Keratinocyte (primary cell): ENCODE data around the gene CTNND2. TPM values are rescaled to one million over a fixed set of nuclear protein-coding genes. Genes with fewer than 3 reads are reported as not detected.

Experiments used
- DNase-seq: peaks from one replicate; pipeline ENCODE4 v3.0.0-alpha.2; 2011; ENCODE audit warnings: low read depth, missing footprints, low spot score
- FAIRE-seq: peaks from 2 replicates; lab custom pipeline; 2011; peaks lifted over from hg19 to GRCh38; lab: Jason Lieb, UNC
- H2AFZ ChIP-seq: 2 replicates; pipeline ENCODE4 v1.6.0; 2012; ENCODE audit warnings: low read length, control low read depth, inconsistent platforms; ENCODE audit not compliant: control insufficient read depth
- H3K27ac ChIP-seq: 2 replicates; pipeline ENCODE4 v1.5.1; 2011; ENCODE audit warnings: low read length; ENCODE audit not compliant: control insufficient read depth, insufficient read depth
- H3K27me3 ChIP-seq: 3 replicates; pipeline ENCODE4 v1.6.0; 2011; ENCODE audit warnings: low read length; ENCODE audit not compliant: control insufficient read depth, insufficient read depth; ENCODE audit errors: extremely low read depth
- H3K36me3 ChIP-seq, 2 experiments: 2 replicates in 1 of 2; 3 replicates in 1 of 2; pipeline ENCODE4 v1.5.1; 2011; ENCODE audit warnings: low read length in 2 of 2, mild to moderate bottlenecking in 1 of 2; ENCODE audit not compliant: control insufficient read depth in 2 of 2, insufficient read depth in 2 of 2; ENCODE audit errors: extremely low read depth in 1 of 2
- H3K4me1 ChIP-seq: 3 replicates; pipeline ENCODE4 v1.5.1; 2011; ENCODE audit warnings: low read length; ENCODE audit not compliant: control insufficient read depth, insufficient read depth; ENCODE audit errors: extremely low read depth
- H3K4me2 ChIP-seq: 3 replicates; pipeline ENCODE4 v1.6.0; 2011; ENCODE audit warnings: low read depth, low read length; ENCODE audit not compliant: control insufficient read depth, insufficient read depth; ENCODE audit errors: extremely low read depth
- H3K4me3 ChIP-seq, 3 experiments: fragments of 200-600 bp in 1 of 3; sonication (generic) in 1 of 3; 2 replicates in 2 of 3; 3 replicates in 1 of 3; pipeline ENCODE4 v1.5.1; 2011 to 2016; ENCODE audit warnings: low read length in 3 of 3, mild to moderate bottlenecking in 3 of 3, control low read depth in 2 of 3, inconsistent platforms in 1 of 3, low read depth in 1 of 3, mixed read lengths in 1 of 3, mixed run types in 1 of 3, moderate library complexity in 1 of 3; ENCODE audit not compliant: control insufficient read depth in 2 of 3, insufficient read depth in 2 of 3; ENCODE audit errors: extremely low read depth in 1 of 3
- H3K79me2 ChIP-seq: 2 replicates; pipeline ENCODE4 v1.6.0; 2012; ENCODE audit warnings: low read length; ENCODE audit not compliant: control insufficient read depth, insufficient read depth
- H3K9ac ChIP-seq: 3 replicates; pipeline ENCODE4 v1.6.0; 2011; ENCODE audit warnings: low read length; ENCODE audit not compliant: control insufficient read depth, insufficient read depth; ENCODE audit errors: extremely low read depth
- H3K9me1 ChIP-seq: 3 replicates; pipeline ENCODE4 v1.6.0; 2011; ENCODE audit warnings: low read length; ENCODE audit not compliant: control insufficient read depth, insufficient read depth; ENCODE audit errors: extremely low read depth
- H3K9me3 ChIP-seq: 2 replicates; pipeline ENCODE4 v1.5.1; 2012; ENCODE audit warnings: low read depth, low read length; ENCODE audit not compliant: control insufficient read depth
- H4K20me1 ChIP-seq: 3 replicates; pipeline ENCODE4 v1.6.0; 2011; ENCODE audit warnings: low read length; ENCODE audit not compliant: control insufficient read depth, insufficient read depth; ENCODE audit errors: extremely low read depth
- EZH2 ChIP-seq: IDR thresholded peaks from one replicate; pipeline ENCODE4 v1.6.1; 2012; ENCODE audit warnings: inconsistent platforms, mild to moderate bottlenecking, low read length, moderate library complexity
- dilution Hi-C: fragments of 300-500 bp; cut with MboI; formaldehyde crosslinking; loops from one replicate; pipeline ENCODE4 v1.7.0; 2020; ENCODE audit warnings: low sequenced_read_pairs; ENCODE audit not compliant: extremely low pct_ligation_motif_present
- polyA plus RNA-seq, 5 experiments: library from polyadenylated mRNA; depleted of rRNA in 3 of 5; stranded (reverse) in 3 of 5; stranded (forward) in 1 of 5; unstranded in 1 of 5; fragments of >200 nt; gene quantifications; 1 replicate in 1 of 5; 2 replicates in 3 of 5; 3 replicates in 1 of 5; pipeline versions ENCODE4 v1.2.1 to v1.2.3, GENCODE V29; 2011 to 2012; ENCODE audit warnings: missing spikeins in 2 of 5, low read depth in 1 of 5, low replicate concordance in 1 of 5
- TF ChIP-seq, protein P1 (sequence below), 3 experiments: IDR thresholded peaks in 1 of 3; conservative IDR thresholded peaks in 1 of 3; optimal IDR thresholded peaks in 1 of 3; 2 replicates in 2 of 3; 3 replicates in 1 of 3; pipeline versions ENCODE3 to v1.5.1; 2011; ENCODE audit warnings: low read length in 3 of 3, mild to moderate bottlenecking in 3 of 3, moderate library complexity in 2 of 3, control low read depth in 1 of 3, inconsistent platforms in 1 of 3; ENCODE audit not compliant: insufficient read depth in 2 of 3; ENCODE audit errors: extremely low read depth in 1 of 3

CTNND2 gene
- polyA plus RNA-seq, 1 donor (not counting 4 experiments of a cell fraction or from before 2014, with no cell fraction given): not detected

DNA sequence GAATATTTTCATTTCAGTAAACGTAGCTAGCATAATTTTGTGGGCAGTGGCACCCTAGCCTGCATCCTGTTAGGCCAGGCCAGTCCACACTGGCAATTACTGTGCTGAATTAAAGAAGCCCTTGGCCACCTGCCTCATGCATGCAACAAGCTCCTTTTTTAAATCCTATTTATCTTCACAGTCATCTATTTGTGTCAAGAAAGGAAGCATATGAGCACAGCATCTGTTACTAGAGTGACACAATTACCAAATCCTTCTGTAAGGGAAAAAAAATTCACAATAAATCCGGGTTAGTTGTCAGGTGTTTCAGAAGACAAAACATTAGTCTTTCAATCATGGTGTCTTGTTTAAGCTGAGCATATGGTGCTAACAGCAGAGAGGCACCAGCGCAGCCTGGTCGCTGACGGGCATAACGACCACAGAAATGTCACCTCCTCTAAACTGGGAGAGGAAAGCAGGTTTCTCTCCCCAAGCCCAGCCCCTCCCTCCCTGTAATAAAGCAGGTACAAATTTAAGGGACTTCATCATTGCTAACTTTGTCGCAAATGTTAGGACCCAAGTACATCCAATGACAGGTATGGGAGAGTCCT is 520.6 kb downstream of the CTNND2 start:
- H3K4me1 ChIP-seq: no peaks in the 10 kb centered on the region
- H3K79me2 ChIP-seq: no peaks in the 10 kb centered on the region
- no peaks in the 10 kb centered on the region for H4K20me1 ChIP-seq
- dilution Hi-C loops: no loop called here
- FAIRE-seq (no peak), DNase-seq (no peak)
- H3K4me2 ChIP-seq: no peak overlapping the region
- peaks cover 32% of the 10 kb centered on the region for H3K27me3 ChIP-seq
- no peak overlapping the region for H2AFZ ChIP-seq
- H3K9me1 ChIP-seq: no peaks in the 10 kb centered on the region
- no peaks in the 10 kb centered on the region for H3K9me3 ChIP-seq
- no peak for TF ChIP-seq EZH2
- TF ChIP-seq, protein P1, sequence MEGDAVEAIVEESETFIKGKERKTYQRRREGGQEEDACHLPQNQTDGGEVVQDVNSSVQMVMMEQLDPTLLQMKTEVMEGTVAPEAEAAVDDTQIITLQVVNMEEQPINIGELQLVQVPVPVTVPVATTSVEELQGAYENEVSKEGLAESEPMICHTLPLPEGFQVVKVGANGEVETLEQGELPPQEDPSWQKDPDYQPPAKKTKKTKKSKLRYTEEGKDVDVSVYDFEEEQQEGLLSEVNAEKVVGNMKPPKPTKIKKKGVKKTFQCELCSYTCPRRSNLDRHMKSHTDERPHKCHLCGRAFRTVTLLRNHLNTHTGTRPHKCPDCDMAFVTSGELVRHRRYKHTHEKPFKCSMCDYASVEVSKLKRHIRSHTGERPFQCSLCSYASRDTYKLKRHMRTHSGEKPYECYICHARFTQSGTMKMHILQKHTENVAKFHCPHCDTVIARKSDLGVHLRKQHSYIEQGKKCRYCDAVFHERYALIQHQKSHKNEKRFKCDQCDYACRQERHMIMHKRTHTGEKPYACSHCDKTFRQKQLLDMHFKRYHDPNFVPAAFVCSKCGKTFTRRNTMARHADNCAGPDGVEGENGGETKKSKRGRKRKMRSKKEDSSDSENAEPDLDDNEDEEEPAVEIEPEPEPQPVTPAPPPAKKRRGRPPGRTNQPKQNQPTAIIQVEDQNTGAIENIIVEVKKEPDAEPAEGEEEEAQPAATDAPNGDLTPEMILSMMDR (optimal IDR thresholded peaks at IDR 0.05 in 1 of 3, IDR thresholded peaks at IDR 0.05 in 1 of 3, conservative IDR thresholded peaks at IDR 0.05 in 1 of 3; ENCODE audit: extremely low read depth in 1 of 3, insufficient read depth in 2 of 3, low read length in 3 of 3): no peak
- H3K4me3 ChIP-seq: no peak overlapping the region
- H3K27ac ChIP-seq: no peak overlapping the region
- no peaks in the 10 kb centered on the region for H3K36me3 ChIP-seq
- no peak overlapping the region for H3K9ac ChIP-seq

GRCh38 chr5:11378461-11378860 is 525.8 kb downstream of the CTNND2 start:
- Histone ChIP-seq H3K36me3 (no peaks in the 10 kb centered on the region), H3K9me3 (no peaks in the 10 kb centered on the region), H3K27ac (no peak overlapping the region), H3K4me3 (no peak overlapping the region), H2AFZ (no peak overlapping the region), H3K9ac (no peak overlapping the region), H3K4me2 (no peak overlapping the region), H3K9me1 (no peaks in the 10 kb centered on the region), H3K27me3 (no peaks in the 10 kb centered on the region), H4K20me1 (no peaks in the 10 kb centered on the region), H3K4me1 (no peaks in the 10 kb centered on the region), H3K79me2 (no peaks in the 10 kb centered on the region)
- dilution Hi-C loops: no loop called here
- FAIRE-seq (no peak), DNase-seq (no peak)
- no peak for TF ChIP-seq EZH2
- TF ChIP-seq, protein P1 (optimal IDR thresholded peaks at IDR 0.05 in 1 of 3, IDR thresholded peaks at IDR 0.05 in 1 of 3, conservative IDR thresholded peaks at IDR 0.05 in 1 of 3; ENCODE audit: extremely low read depth in 1 of 3, insufficient read depth in 2 of 3, low read length in 3 of 3): no peak
